Measurements from ENCODE around the gene PHYHD1.

DNA sequence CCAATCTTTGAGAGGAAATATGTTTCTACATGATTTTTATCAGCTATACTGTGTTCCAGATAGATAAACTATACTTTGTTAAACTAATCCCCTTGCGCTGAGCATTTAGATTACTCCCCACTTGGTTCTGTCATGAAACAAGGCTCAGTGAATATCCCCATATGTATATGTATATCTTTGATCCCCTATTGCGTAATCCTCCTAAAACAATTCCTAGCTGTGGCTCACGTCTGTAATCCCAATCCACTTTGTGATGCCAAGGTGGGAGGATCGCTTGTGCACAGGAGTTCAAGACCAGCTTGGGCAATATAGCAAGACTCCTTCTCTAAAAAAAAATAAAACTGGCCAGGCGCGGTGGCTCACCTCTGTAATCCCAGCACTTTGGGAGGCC lies 2.7 kb downstream of the PHYHD1 start:
- TF ChIP-seq, protein P1, sequence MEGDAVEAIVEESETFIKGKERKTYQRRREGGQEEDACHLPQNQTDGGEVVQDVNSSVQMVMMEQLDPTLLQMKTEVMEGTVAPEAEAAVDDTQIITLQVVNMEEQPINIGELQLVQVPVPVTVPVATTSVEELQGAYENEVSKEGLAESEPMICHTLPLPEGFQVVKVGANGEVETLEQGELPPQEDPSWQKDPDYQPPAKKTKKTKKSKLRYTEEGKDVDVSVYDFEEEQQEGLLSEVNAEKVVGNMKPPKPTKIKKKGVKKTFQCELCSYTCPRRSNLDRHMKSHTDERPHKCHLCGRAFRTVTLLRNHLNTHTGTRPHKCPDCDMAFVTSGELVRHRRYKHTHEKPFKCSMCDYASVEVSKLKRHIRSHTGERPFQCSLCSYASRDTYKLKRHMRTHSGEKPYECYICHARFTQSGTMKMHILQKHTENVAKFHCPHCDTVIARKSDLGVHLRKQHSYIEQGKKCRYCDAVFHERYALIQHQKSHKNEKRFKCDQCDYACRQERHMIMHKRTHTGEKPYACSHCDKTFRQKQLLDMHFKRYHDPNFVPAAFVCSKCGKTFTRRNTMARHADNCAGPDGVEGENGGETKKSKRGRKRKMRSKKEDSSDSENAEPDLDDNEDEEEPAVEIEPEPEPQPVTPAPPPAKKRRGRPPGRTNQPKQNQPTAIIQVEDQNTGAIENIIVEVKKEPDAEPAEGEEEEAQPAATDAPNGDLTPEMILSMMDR (IDR thresholded peaks at IDR 0.05): no peak
- no peak for TF ChIP-seq ZFX (IDR thresholded peaks at IDR 0.05; ENCODE audit: borderline replicate concordance)

Data from 22Rv1 (cell line).